K562 (cell line): ENCODE measurements around the gene HCST. TPM values are rescaled to one million over a fixed set of nuclear protein-coding genes. Genes with fewer than 3 reads are reported as not detected.

Experiments used
- ATAC-seq: fragments of 200-7000 bp; cut with Tn5 transposase; 3 replicates; pipeline ENCODE4 v1.9.1; 2020; ENCODE audit warnings: moderate library complexity
- BruUV-seq: library from RNA; stranded (reverse); fragments of 400-500 nt; replicated peaks from 2 replicates; lab custom pipeline; 2021; lab: Mats Ljungman, UMichigan
- CTCF ChIA-PET: fragments of 300-600 bp; formaldehyde crosslinking; extraction: SDS; loops from one replicate; lab custom pipeline; 2021; ENCODE audit warnings: low intra/inter-chr PET ratio; lab: Yijun Ruan, JAX
- POLR2A ChIA-PET: fragments of 300-600, 350-650 bp; sonication (Branson Sonifier 250); formaldehyde crosslinking; extraction: SDS; loops from one replicate; lab custom pipeline; 2021; ENCODE audit warnings: antibody characterized with exemption, inconsistent platforms; lab: Yijun Ruan, JAX
- DNase-seq, 4 experiments: peaks; one replicate each; pipeline versions ENCODE4 v3.0.0 to v3.0.0-alpha.2; 2011 to 2018; ENCODE audit warnings: low spot score in 3 of 4, mixed read lengths in 3 of 4; ENCODE audit errors: extremely low read depth in 1 of 4
- FAIRE-seq: peaks from 2 replicates; lab custom pipeline; 2011; peaks lifted over from hg19 to GRCh38; lab: Jason Lieb, UNC
- H2AFZ ChIP-seq: 2 replicates; pipeline ENCODE4 v1.6.0; 2011; ENCODE audit warnings: low read depth, low read length, control low read depth, inconsistent platforms
- H3K27ac ChIP-seq: fragments of 200-600 bp; 3 replicates; pipeline ENCODE4 v1.8.0; 2011; ENCODE audit warnings: low read depth, mild to moderate bottlenecking, control low read depth, inconsistent platforms, low read length, moderate library complexity, mixed read lengths; ENCODE audit errors: extremely low read depth
- H3K27me3 ChIP-seq, 2 experiments: fragments of 300-600 bp in 1 of 2; 2 replicates in 1 of 2; 3 replicates in 1 of 2; pipeline versions ENCODE4 v1.6.0 to v1.8.0; 2011; ENCODE audit warnings: inconsistent platforms in 2 of 2, low read length in 2 of 2, mild to moderate bottlenecking in 1 of 2, mixed read lengths in 1 of 2, moderate library complexity in 1 of 2; ENCODE audit not compliant: control insufficient read depth in 2 of 2, insufficient read depth in 2 of 2
- H3K36me3 ChIP-seq: fragments of 300-600 bp; 3 replicates; pipeline ENCODE4 v1.8.0; 2011; ENCODE audit warnings: mild to moderate bottlenecking, low read length, inconsistent platforms; ENCODE audit not compliant: control insufficient read depth, insufficient read depth
- H3K4me1 ChIP-seq, 2 experiments: fragments of 200-600 bp in 1 of 2; replicated peaks in 1 of 2; 2 replicates in 1 of 2; 3 replicates in 1 of 2; pipeline versions ENCODE4 v1.5.1 to v1.8.0; 2011; ENCODE audit warnings: inconsistent platforms in 2 of 2, low read length in 2 of 2, mild to moderate bottlenecking in 1 of 2, mixed read lengths in 1 of 2, moderate library complexity in 1 of 2; ENCODE audit not compliant: control insufficient read depth in 2 of 2, insufficient read depth in 2 of 2
- H3K4me2 ChIP-seq: 2 replicates; pipeline ENCODE4 v1.6.1; 2011; ENCODE audit warnings: low read length, control low read depth, inconsistent platforms, mixed read lengths; ENCODE audit not compliant: insufficient read depth
- H3K4me3 ChIP-seq: fragments of 200-600 bp; sonication (generic), shearing (Covaris generic); 2 replicates; pipeline ENCODE4 v1.5.1; 2016; ENCODE audit warnings: control low read depth, inconsistent platforms
- H3K79me2 ChIP-seq: fragments of 200-600 bp; 3 replicates; pipeline ENCODE4 v1.8.0; 2011; ENCODE audit warnings: low read length, inconsistent platforms; ENCODE audit not compliant: control insufficient read depth, insufficient read depth
- H3K9ac ChIP-seq, 2 experiments: 2 replicates each; pipeline versions ENCODE4 v1.6.0 to v1.6.1; 2011; ENCODE audit warnings: low read depth in 2 of 2, low read length in 2 of 2, control low read depth in 1 of 2, inconsistent platforms in 1 of 2, mild to moderate bottlenecking in 1 of 2, mixed read lengths in 1 of 2; ENCODE audit not compliant: insufficient read depth in 1 of 2
- H3K9me1 ChIP-seq: one replicate; pipeline ENCODE4 v1.6.0; 2011; ENCODE audit warnings: inconsistent platforms, mild to moderate bottlenecking, low read length, moderate library complexity; ENCODE audit not compliant: control insufficient read depth, insufficient read depth
- H3K9me3 ChIP-seq: replicated peaks from 2 replicates; pipeline ENCODE4 v1.5.1; 2011; ENCODE audit warnings: low read depth, low read length, inconsistent platforms; ENCODE audit not compliant: control insufficient read depth, insufficient read depth
- H4K20me1 ChIP-seq: replicated peaks from 2 replicates; pipeline ENCODE4 v1.6.1; 2011; ENCODE audit warnings: low read length, inconsistent platforms, mixed read lengths; ENCODE audit not compliant: control insufficient read depth, insufficient read depth
- BCOR ChIP-seq: fragments of 450-650 bp; IDR thresholded peaks from 2 replicates; pipeline ENCODE4 v1.6.1; 2016
- FOXA3 ChIP-seq, 2 experiments: fragments of 450-650 bp in 1 of 2; sonication (generic) in 1 of 2; formaldehyde crosslinking; IDR thresholded peaks in 1 of 2; conservative IDR thresholded peaks in 1 of 2; 2 replicates each; pipeline versions ENCODE4 v1.4.0 to v1.8.0; 2020 to 2022; ENCODE audit warnings: mild to moderate bottlenecking in 2 of 2, missing genetic modification reagents in 1 of 2
- HNRNPLL ChIP-seq: fragments of 200-400 bp; formaldehyde crosslinking; IDR thresholded peaks from 2 replicates; pipeline ENCODE4 v1.6.1; 2017; ENCODE audit warnings: low read length, low read depth, mild to moderate bottlenecking; ENCODE audit not compliant: poor library complexity, severe bottlenecking
- KDM1A ChIP-seq, 2 experiments: fragments of 450-650 bp; IDR thresholded peaks; 2 replicates each; pipeline ENCODE4 v1.6.1; 2016; ENCODE audit warnings: mild to moderate bottlenecking in 2 of 2
- NELFE ChIP-seq: IDR thresholded peaks from 2 replicates; pipeline ENCODE4 v1.6.1; 2011; ENCODE audit warnings: mild to moderate bottlenecking; ENCODE audit not compliant: insufficient read depth, insufficient read length
- NRF1 ChIP-seq, 2 experiments: fragments of 450-650 bp; IDR thresholded peaks in 1 of 2; conservative IDR thresholded peaks in 1 of 2; 2 replicates each; pipeline ENCODE4 v1.6.1; 2014; ENCODE audit warnings: mild to moderate bottlenecking in 2 of 2
- RBM17 ChIP-seq: fragments of 200-400 bp; formaldehyde crosslinking; IDR thresholded peaks from 2 replicates; pipeline ENCODE4 v1.6.1; 2017; ENCODE audit warnings: low read depth, mild to moderate bottlenecking, low read length, borderline replicate concordance
- RBM25 ChIP-seq: fragments of 200-400 bp; formaldehyde crosslinking; IDR thresholded peaks from 2 replicates; pipeline ENCODE4 v1.6.1; 2018; ENCODE audit warnings: low read length, low read depth, moderate library complexity; ENCODE audit not compliant: severe bottlenecking
- YY1 ChIP-seq, 3 experiments: IDR thresholded peaks; 2 replicates each; pipeline ENCODE4 v1.6.1; 2011; ENCODE audit warnings: low read length in 2 of 3, mild to moderate bottlenecking in 2 of 3, moderate library complexity in 2 of 3, borderline replicate concordance in 1 of 3, control low read depth in 1 of 3, low read depth in 1 of 3; ENCODE audit not compliant: insufficient read depth in 3 of 3, insufficient replicate concordance in 2 of 3, control insufficient read depth in 1 of 3, insufficient read length in 1 of 3; ENCODE audit errors: extremely low read depth in 1 of 3
- ZBTB49 ChIP-seq: sonication (generic); formaldehyde crosslinking; IDR thresholded peaks from 2 replicates; pipeline ENCODE4 v1.8.0; 2022; ENCODE audit warnings: missing genetic modification reagents, mild to moderate bottlenecking, borderline replicate concordance
- ZFP36 ChIP-seq: fragments of 150-350 bp; IDR thresholded peaks from 2 replicates; pipeline ENCODE4 v1.6.1; 2018; ENCODE audit warnings: low read length, low read depth; ENCODE audit not compliant: partially characterized antibody
- ZNF124 ChIP-seq: sonication (generic); formaldehyde crosslinking; IDR thresholded peaks from 2 replicates; pipeline ENCODE4 v1.8.1; 2022; ENCODE audit warnings: missing genetic modification reagents
- ZNF175 ChIP-seq: fragments of 200-800 bp; sonication (Bioruptor generic); IDR thresholded peaks from 2 replicates; pipeline ENCODE4 v1.6.1; 2016; ENCODE audit warnings: low read depth, mild to moderate bottlenecking, missing genetic modification characterization, missing compliant biosample characterization
- ZNF436 ChIP-seq: fragments of 250-450, 450-650 bp; sonication (Bioruptor Pico); formaldehyde crosslinking; IDR thresholded peaks from 2 replicates; pipeline ENCODE4 v1.7.0; 2020; ENCODE audit warnings: mild to moderate bottlenecking
- ZNF551 ChIP-seq: fragments of 250-450 bp; sonication (Bioruptor Pico); IDR thresholded peaks from 2 replicates; pipeline ENCODE4 v1.5.0; 2021; ENCODE audit warnings: mild to moderate bottlenecking, moderate library complexity
- ZNF76 ChIP-seq: fragments of 250-450 bp; sonication (Bioruptor Pico); IDR thresholded peaks from 2 replicates; pipeline ENCODE4 v1.4.0; 2020; ENCODE audit warnings: mild to moderate bottlenecking, moderate library complexity, borderline replicate concordance
- whole genome bisulfite sequencing: fragments of 100-300 bp; shearing (Covaris generic); methylation state at CpG from one replicate; pipeline ENCODE4 v1.1.6; 2016; ENCODE audit warnings: low coverage, mixed read lengths; ENCODE audit not compliant: insufficient coverage; ENCODE audit errors: missing lambda C conversion rate; 5-methylcytosine and 5-hydroxymethylcytosine counted together
- in situ Hi-C: fragments of 300-500 bp; cut with MboI; formaldehyde crosslinking; loops from 4 replicates; pipeline ENCODE4 v1.15.0; 2018; ENCODE audit warnings: inconsistent platforms, mixed read lengths
- intact Hi-C: fragments of 100-400 bp; cut with micrococcal nuclease; formaldehyde crosslinking; loops from 2 replicates; pipeline ENCODE4 v1.14.2; 2022
- polyA plus RNA-seq, 8 experiments: library from polyadenylated mRNA; depleted of rRNA in 4 of 8; stranded (reverse) in 5 of 8; unstranded in 3 of 8; fragments of >200 nt; fragmentation: Nextera tagmentation in 2 of 8; fragmentation: Illumina TruSeq in 1 of 8; extraction: Ambion mirVana in 2 of 8; extraction: Trizol in 1 of 8; gene quantifications; 2 replicates each; pipeline versions ENCODE4 v1.2.1 to v1.2.3, GENCODE V29; 2011 to 2014; ENCODE audit warnings: inconsistent platforms in 1 of 8, missing spikeins in 1 of 8
- total RNA-seq, 7 experiments: library from RNA; depleted of rRNA in 6 of 7; stranded (reverse); fragments of >200 nt in 6 of 7; fragmentation: Illumina TruSeq in 2 of 7; extraction: Trizol in 2 of 7; gene quantifications; 2 replicates each; pipeline versions ENCODE4 v1.2.1 to v1.2.3, GENCODE V29; 2011 to 2021; ENCODE audit warnings: low replicate concordance in 1 of 7

Gene HCST
- total and polyA plus RNA-seq, 9 of the 15 experiments (the other 6 are each of a cell fraction or from before 2014, with no cell fraction given), result 0.29 to 1.9 (median 0.95) TPM; not detected in 2

GRCh38 chr19:35944556-35944955 lies 42.2 kb downstream of the HCST start (continued):
- TF ChIP-seq RBM17 (no peak), NRF1 (conservative IDR thresholded peaks at IDR 0.05 in 1 of 2, IDR thresholded peaks at IDR 0.05 in 1 of 2) (peak in 1 of 2 experiments; percentile 30; a peak in 1 of 4 replicates), YY1 (IDR thresholded peaks at IDR 0.05; ENCODE audit: borderline replicate concordance in 1 of 3, control insufficient read depth in 1 of 3, extremely low read depth in 1 of 3, insufficient read depth in 3 of 3, insufficient read length in 1 of 3, insufficient replicate concordance in 2 of 3, low read depth in 1 of 3, low read length in 2 of 3) (peak in 1 of 3 experiments; percentile 37), FOXA3 (CRISPR knock-in tag; conservative IDR thresholded peaks at IDR 0.05 in 1 of 2, IDR thresholded peaks at IDR 0.05 in 1 of 2) (peak in 1 of 2 experiments; percentile 46; a peak in 1 of 4 replicates), ZNF551 (CRISPR knock-in tag) (no peak), ZNF76 (CRISPR knock-in tag) (no peak), ZNF175 (CRISPR knock-in tag) (no peak), HNRNPLL (no peak)

GRCh38 chr19:35945121-35945790 lies 42.9 kb downstream of the HCST start:
- FAIRE-seq (no peak), DNase-seq (no peak), ATAC-seq (no peak)
- intact Hi-C loops (no loop called here), in situ Hi-C loops (no loop called here)
- H3K27ac ChIP-seq, result no peak overlapping the region
- no peak overlapping the region for H3K4me2 ChIP-seq
- no peaks in the 10 kb centered on the region for H3K9me1 ChIP-seq
- WGBS, result 23% methylated on average over 10 of the region's 11 CpGs
- H3K9me3 ChIP-seq, result no peaks in the 10 kb centered on the region
- CTCF ChIA-PET, result no interaction called here
- H2AFZ ChIP-seq, result no peak overlapping the region
- H3K36me3 ChIP-seq, result no peaks in the 10 kb centered on the region
- TF ChIP-seq ZFP36, result peak; percentile 98
- no peak for TF ChIP-seq ZBTB49 (CRISPR knock-in tag)
- peak; percentile 73 for TF ChIP-seq BCOR
- peak; percentile 23 to 48; a peak in 2 of 4 replicates for TF ChIP-seq KDM1A (IDR thresholded peaks at IDR 0.05)
- TF ChIP-seq RBM25, result peak; percentile 55
- TF ChIP-seq ZNF436 (CRISPR knock-in tag), result peak; percentile 57; the same call in 1 of the 2 replicates
- no peak for TF ChIP-seq ZNF124 (CRISPR knock-in tag)
- no peak for TF ChIP-seq NRF1 (conservative IDR thresholded peaks at IDR 0.05 in 1 of 2, IDR thresholded peaks at IDR 0.05 in 1 of 2)
- TF ChIP-seq NELFE, result no peak
- H3K9ac ChIP-seq, result no peak overlapping the region
- peaks cover 30 to 68% of the 10 kb centered on the region in 2 experiments for H3K27me3 ChIP-seq
- no TSS peak for BruUV-seq
- peaks cover 0 to 14% of the 10 kb centered on the region in 2 experiments; a peak in 2 of 5 replicates for H3K4me1 ChIP-seq
- POLR2A ChIA-PET, result no interaction called here
- peaks cover 13% of the 10 kb centered on the region for H4K20me1 ChIP-seq
- no peaks in the 10 kb centered on the region for H3K79me2 ChIP-seq
- no peak overlapping the region for H3K4me3 ChIP-seq
